HUES64 (cell line): ENCODE measurements around the gene RETN.

ENCODE experiments used
- H3K27ac ChIP-seq: 2 replicates; pipeline ENCODE4 v1.7.0; 2013; ENCODE audit warnings: low read depth, low read length, inconsistent platforms
- H3K27me3 ChIP-seq: 2 replicates; pipeline ENCODE4 v1.6.1; 2013; ENCODE audit warnings: mild to moderate bottlenecking, low read length; ENCODE audit not compliant: insufficient read depth
- H3K36me3 ChIP-seq: 2 replicates; pipeline ENCODE4 v1.6.1; 2013; ENCODE audit warnings: mild to moderate bottlenecking, low read length; ENCODE audit not compliant: insufficient read depth
- H3K4me1 ChIP-seq: 2 replicates; pipeline ENCODE4 v1.6.1; 2013; ENCODE audit warnings: mild to moderate bottlenecking, low read length, moderate library complexity; ENCODE audit not compliant: insufficient read depth
- H3K4me3 ChIP-seq: 2 replicates; pipeline ENCODE4 v1.5.1; 2013; ENCODE audit warnings: mild to moderate bottlenecking, low read length, moderate library complexity
- H3K9ac ChIP-seq: 2 replicates; pipeline ENCODE4 v1.6.1; 2013; ENCODE audit warnings: mild to moderate bottlenecking, low read depth, low read length
- H3K9me3 ChIP-seq: 2 replicates; pipeline ENCODE4 v1.6.1; 2013; ENCODE audit warnings: low read depth, low read length; ENCODE audit not compliant: insufficient read depth
- WGBS: fragments of 150-250, 120-280 bp; methylation state at CpG from one replicate; pipeline ENCODE4 v1.1.7; 2013; ENCODE audit warnings: missing lambda C conversion rate; 5-methylcytosine and 5-hydroxymethylcytosine counted together

RETN gene

GRCh38 chr19:7704280-7705060 is 35.6 kb downstream of the RETN start:
- 80% methylated on average over 6 of the region's 6 CpGs for WGBS
- Histone ChIP-seq H3K27ac (no peak overlapping the region), H3K9ac (no peak overlapping the region), H3K27me3 (no peaks in the 10 kb centered on the region), H3K36me3 (no peaks in the 10 kb centered on the region), H3K4me1 (no peaks in the 10 kb centered on the region), H3K4me3 (no peak overlapping the region), H3K9me3 (no peaks in the 10 kb centered on the region)

- no peak overlapping the region for H3K9ac ChIP-seq
- no peak overlapping the region for H3K27ac ChIP-seq
- no peaks in the 10 kb centered on the region for H3K4me1 ChIP-seq
- no peak overlapping the region for H3K4me3 ChIP-seq
- no peaks in the 10 kb centered on the region for H3K9me3 ChIP-seq
- WGBS: 83% methylated on average over 21 of the region's 24 CpGs
- H3K27me3 ChIP-seq: no peaks in the 10 kb centered on the region
- no peaks in the 10 kb centered on the region for H3K36me3 ChIP-seq
These were observed 36.7 kb downstream of the RETN start for GRCh38 chr19:7705387-7706187.

DNA sequence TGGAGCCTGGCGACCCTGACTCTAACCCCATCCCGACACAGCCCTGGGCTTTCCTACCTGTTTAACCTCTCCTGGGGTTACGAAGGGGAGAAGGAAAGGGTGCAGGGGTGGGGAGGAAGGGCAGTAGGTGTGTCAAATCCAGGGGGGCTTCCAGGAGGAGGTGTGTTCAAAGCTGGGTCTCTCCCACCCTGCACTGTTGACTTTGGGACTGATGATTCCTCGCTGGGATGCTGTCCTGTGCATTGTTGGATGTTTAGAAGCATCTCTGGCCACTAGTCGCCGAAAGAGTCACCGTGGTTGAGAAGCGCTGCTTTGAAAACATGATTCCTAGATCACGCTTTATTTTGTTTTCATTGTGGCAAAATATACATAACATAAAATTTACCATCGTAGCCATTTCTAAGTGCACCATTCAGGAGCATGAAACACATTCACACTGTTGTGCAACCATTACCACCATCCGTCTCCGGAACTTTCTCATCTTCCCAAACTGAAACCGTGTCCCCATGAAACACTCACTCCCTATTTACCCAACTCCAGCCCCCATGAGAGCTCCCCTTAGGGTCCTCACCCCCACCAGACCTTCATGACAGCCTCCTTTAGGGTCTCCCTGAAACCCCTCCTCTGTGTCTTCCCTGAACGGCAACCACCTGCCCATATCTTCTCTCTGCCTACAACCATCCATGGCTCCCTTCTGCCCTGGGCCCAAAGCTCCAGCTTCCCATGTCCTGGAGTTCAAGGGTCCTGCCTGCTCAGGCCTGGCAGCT is 37.5 kb downstream of the RETN start:
- 83% methylated on average over 14 of the region's 14 CpGs for WGBS

GRCh38 chr19:7706955-7707456 is 38.2 kb downstream of the RETN start:
- Histone ChIP-seq H3K4me1 (no peaks in the 10 kb centered on the region), H3K4me3 (no peak overlapping the region), H3K9ac (no peak overlapping the region), H3K9me3 (no peaks in the 10 kb centered on the region), H3K27me3 (no peaks in the 10 kb centered on the region), H3K36me3 (no peaks in the 10 kb centered on the region), H3K27ac (no peak overlapping the region)
- 88% methylated on average over 8 of the region's 8 CpGs for WGBS

More for the DNA sequence above, 37.5 kb downstream of the RETN start:
- H3K4me3 ChIP-seq: no peak overlapping the region
- no peaks in the 10 kb centered on the region for H3K9me3 ChIP-seq
- H3K4me1 ChIP-seq: no peaks in the 10 kb centered on the region
- H3K9ac ChIP-seq: no peak overlapping the region
- H3K36me3 ChIP-seq: no peaks in the 10 kb centered on the region
- H3K27ac ChIP-seq: no peak overlapping the region
- no peaks in the 10 kb centered on the region for H3K27me3 ChIP-seq

- Histone ChIP-seq H3K4me1 (no peaks in the 10 kb centered on the region), H3K27me3 (no peaks in the 10 kb centered on the region), H3K9ac (no peak overlapping the region), H3K36me3 (no peaks in the 10 kb centered on the region), H3K27ac (no peak overlapping the region), H3K9me3 (no peaks in the 10 kb centered on the region), H3K4me3 (no peak overlapping the region)
- WGBS: 82% methylated on average over 10 of the region's 10 CpGs
These were observed 41.1 kb downstream of the RETN start for GRCh38 chr19:7709932-7710460.

- WGBS: 77% methylated on average over 5 of the region's 5 CpGs
- no peak overlapping the region for H3K9ac ChIP-seq
- no peaks in the 10 kb centered on the region for H3K4me1 ChIP-seq
- H3K4me3 ChIP-seq: no peak overlapping the region
- no peak overlapping the region for H3K27ac ChIP-seq
- H3K9me3 ChIP-seq: no peaks in the 10 kb centered on the region
- H3K27me3 ChIP-seq: no peaks in the 10 kb centered on the region
- H3K36me3 ChIP-seq: no peaks in the 10 kb centered on the region
These were observed 41.8 kb downstream of the RETN start for GRCh38 chr19:7710616-7711015.

DNA sequence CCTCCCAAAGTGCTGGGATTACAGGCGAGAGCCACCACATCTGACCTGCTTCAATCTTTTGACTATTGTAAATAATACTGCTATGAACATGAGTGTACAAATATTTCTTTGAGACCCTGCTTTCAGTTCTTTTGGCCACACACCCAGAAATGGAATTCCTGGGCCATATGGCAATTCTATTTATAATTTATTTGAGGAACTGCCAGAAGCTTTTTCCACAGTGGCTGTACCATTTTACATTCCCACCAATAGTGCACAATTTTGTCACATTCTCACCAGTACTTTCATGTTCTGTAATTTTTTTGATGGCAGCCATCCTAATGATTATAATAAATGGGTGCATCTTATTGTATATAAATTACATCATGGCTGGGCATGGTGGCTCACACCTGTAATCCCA is 46.8 kb downstream of the RETN start:
- Histone ChIP-seq H3K27ac (no peak overlapping the region), H3K36me3 (no peaks in the 10 kb centered on the region), H3K4me1 (no peaks in the 10 kb centered on the region), H3K27me3 (no peaks in the 10 kb centered on the region), H3K9ac (no peak overlapping the region), H3K4me3 (no peak overlapping the region), H3K9me3 (no peaks in the 10 kb centered on the region)
- WGBS: 100% methylated on average over 1 of the region's 1 CpG

GRCh38 chr19:7716762-7717161 is 47.9 kb downstream of the RETN start:
- Histone ChIP-seq H3K9ac (no peak overlapping the region), H3K9me3 (no peaks in the 10 kb centered on the region), H3K4me1 (no peaks in the 10 kb centered on the region), H3K4me3 (no peak overlapping the region), H3K27me3 (no peaks in the 10 kb centered on the region), H3K27ac (no peak overlapping the region), H3K36me3 (no peaks in the 10 kb centered on the region)
- 82% methylated on average over 1 of the region's 1 CpG for WGBS

DNA sequence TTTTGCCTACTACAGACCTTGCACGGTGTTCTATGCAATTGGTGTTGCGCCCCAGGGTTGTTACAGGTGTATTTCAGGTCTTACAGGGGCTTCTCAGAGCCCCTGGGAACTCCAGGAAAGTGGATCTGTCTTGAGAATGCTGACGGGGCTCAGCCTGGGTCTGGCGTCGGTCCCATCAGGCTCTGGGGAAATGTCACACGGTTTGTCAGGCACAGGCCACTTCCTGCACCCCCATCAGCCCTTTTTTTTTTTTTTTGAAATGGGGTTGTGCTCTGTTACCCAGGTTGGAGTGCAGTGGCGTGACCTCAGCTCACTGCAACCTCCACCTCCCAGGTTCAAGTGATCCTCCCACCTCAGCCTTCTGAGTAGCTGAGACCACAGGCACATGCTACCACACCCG is 49.8 kb downstream of the RETN start:
- Histone ChIP-seq H3K36me3 (no peaks in the 10 kb centered on the region), H3K27me3 (no peaks in the 10 kb centered on the region), H3K9me3 (no peaks in the 10 kb centered on the region), H3K4me1 (no peaks in the 10 kb centered on the region), H3K9ac (no peak overlapping the region), H3K4me3 (no peak overlapping the region), H3K27ac (no peak overlapping the region)
- WGBS: 79% methylated on average over 8 of the region's 8 CpGs
